GM19395 (cell line): Measurements from ENCODE around the gene RTKN2.
A peak's percentile ranks its signal among the peaks of the same experiment; 100 is the strongest.
"Not testable (repeated sequence)": the region's sequence is repeated elsewhere in the genome, so short reads cannot be mapped to it uniquely, and the experiment has no call there.

Source experiments
- ATAC-seq: cut with Tn5 transposase; IDR thresholded peaks from one replicate; pipeline ENCODE4 v1.9.1; 2021; ENCODE audit warnings: mild to moderate bottlenecking, moderate library complexity; ENCODE audit not compliant: unreplicated experiment

Gene RTKN2

DNA sequence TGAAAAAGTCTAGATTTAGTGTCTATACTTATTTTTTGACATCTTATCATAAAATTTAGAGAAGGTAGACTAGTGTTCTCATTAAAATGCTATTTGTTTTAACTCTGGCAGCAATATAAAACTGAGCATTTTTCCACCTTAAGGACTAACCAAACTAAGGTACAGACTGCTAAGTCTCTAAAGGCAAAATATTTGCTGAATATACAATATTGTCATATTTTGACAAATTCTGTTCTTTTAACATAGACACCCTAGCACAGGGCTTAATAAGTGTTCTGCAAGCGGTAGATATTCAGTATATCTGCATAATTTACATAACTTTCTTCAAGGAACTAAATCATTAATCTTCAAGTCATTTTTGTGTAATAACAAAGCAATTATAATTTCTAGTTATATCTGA, 8.6 kb downstream of the RTKN2 start:
- ATAC-seq, result no peak

GRCh38 chr10:62259456-62259855, 9.2 kb downstream of the RTKN2 start:
- no peak for ATAC-seq

GRCh38 chr10:62258926-62259325, 9.7 kb downstream of the RTKN2 start:
- no peak for ATAC-seq

DNA sequence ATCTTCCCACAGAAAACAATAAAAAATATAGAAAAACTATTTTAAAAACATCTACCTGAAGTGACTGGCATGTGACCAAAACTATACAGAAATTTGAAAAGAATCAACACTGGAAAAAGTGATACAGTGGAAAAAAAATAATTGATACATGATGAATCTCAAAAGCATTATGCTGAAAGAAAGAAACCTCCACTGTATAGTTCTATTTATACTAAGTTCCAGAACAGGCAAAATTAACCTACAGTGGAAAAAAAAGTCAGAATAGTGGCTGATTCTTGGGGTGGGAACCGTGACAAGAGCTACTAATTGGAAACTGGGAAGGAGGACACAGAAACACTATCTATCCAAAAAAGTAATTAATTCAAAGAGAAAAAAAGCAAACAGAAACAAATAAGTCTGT, 14.9 kb downstream of the RTKN2 start:
- ATAC-seq, result no peak

GRCh38 chr10:62252051-62252450, 16.6 kb downstream of the RTKN2 start:
- ATAC-seq, result no peak

GRCh38 chr10:62250594-62251198, 17.9 kb downstream of the RTKN2 start:
- ATAC-seq, result no peak

DNA sequence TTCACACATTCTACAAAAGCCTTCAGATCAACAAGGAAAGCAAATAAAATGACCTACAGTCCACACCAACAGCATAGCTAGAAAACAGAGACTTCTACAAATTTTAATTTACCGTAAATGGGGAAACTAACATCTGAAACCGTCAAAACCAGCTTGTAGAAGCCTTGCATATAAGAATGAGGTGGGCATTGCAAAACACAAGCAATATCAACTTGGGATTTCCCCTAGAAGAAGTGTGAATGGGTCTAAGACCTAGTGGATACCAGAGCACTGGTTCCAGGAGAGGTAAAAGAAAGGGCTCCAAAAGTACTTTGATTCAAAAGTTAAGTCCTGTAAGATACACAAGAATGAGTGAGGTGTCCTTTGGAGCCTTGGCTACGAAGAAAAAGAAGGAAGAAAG, 18.7 kb downstream of the RTKN2 start:
- no peak for ATAC-seq

DNA sequence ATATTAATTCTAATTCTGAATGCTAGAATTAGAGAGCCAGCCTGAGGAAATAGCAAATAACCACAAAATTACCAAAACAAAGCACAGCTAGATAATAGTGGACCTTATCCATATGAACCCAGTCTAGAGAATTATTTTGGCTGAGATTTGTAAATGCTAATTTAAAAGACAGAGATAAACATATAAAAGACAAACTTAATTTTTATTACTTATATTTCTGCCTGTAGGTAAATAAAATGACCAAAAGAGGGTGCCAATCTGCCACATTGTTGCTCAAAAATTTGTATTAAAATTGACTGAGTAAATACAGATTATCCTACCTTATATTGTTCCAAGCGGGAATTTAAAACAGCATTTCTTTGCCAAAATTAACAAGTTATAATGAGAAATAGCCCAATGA, 20.2 kb downstream of the RTKN2 start:
- no peak for ATAC-seq

GRCh38 chr10:62244785-62245467, 23.7 kb downstream of the RTKN2 start:
- peak; percentile 53 for ATAC-seq

GRCh38 chr10:62244088-62244487, 24.6 kb downstream of the RTKN2 start:
- ATAC-seq, result no peak

- ATAC-seq, result peak; percentile 53
These were observed 25.0 kb downstream of the RTKN2 start for GRCh38 chr10:62243647-62243997.

DNA sequence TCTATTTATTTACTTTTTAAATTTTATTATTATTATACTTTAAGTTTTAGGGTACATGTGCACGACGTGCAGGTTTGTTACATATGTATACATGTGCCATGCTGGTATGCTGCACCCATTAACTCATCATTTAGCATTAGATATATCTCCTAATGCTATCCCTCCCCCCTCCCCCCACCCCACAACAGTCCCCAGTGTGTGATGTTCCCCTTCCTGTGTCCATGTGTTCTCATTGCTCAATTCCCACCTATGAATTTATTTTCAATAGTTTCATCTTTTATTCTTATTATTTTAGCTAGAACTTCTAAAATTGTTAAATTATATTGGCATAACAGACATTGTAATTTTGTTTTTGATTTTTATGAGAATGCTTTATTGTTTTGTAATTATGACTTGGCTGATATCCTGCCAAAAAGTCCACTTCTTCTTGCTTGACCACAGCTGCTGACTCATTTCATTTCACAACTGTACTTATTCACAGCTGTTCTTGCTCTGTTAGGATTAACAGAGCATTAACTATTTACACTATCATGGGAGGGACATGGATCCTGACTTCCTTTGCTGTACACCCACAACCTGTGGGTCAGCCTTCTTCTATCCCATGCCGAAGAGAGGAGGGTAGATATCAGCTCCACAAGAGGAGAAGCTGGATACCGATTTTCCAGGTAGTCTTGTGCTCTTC, 25.5 kb downstream of the RTKN2 start:
- peak; percentile 93 for ATAC-seq

DNA sequence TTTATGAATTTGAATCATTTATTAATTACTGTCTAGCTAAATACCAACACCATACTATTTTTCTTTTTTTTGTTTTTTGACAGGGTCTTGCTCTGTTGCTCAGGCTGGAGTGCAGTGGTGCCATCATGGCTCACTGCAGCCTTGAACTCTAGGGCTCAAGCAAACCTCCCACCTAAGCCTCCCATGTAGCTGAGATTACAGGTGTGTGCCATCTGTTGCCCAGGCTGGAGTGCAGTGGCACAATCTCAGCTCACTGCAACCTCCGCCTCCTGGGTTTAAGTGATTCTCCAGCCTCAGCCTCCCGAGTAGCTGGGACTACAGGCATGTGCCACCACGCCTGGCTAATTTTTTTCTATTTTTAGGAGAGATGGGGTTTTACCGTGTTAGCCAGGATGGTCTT, 27.1 kb downstream of the RTKN2 start:
- not testable (repeated sequence) for ATAC-seq

- no peak for ATAC-seq
These were observed 28.6 kb downstream of the RTKN2 start for GRCh38 chr10:62239994-62240393.

GRCh38 chr10:62238880-62239279, 29.8 kb downstream of the RTKN2 start:
- ATAC-seq, result no peak

- ATAC-seq, result no peak
These were observed 30.7 kb downstream of the RTKN2 start for GRCh38 chr10:62237966-62238365.

- no peak for ATAC-seq
These were observed 31.1 kb downstream of the RTKN2 start for GRCh38 chr10:62237506-62237905.

DNA sequence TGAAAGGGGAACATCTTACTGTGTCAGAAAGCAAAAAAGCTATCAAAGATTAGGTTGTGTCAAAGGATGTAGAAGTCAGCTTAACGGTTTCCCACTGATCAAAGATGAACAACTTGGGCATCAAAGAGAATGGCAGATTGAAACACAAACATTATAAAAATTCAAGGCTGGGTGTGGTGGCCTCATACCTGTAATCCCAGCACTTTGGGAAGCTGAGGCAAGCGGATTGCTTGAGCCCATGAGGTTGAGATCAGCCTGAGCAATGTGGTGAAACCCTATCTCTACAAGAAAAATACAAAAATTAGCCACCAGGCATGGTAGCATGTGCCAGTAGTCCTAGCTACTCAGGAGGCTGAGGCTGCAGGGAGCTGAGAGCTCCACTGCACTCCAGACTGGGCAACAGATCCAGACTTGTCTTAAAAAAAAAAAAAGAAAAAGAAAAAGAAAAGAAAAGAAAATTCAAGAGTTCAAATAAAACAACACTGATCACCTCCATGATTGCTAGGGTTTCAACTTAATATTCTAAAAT, 34.5 kb downstream of the RTKN2 start:
- ATAC-seq, result no peak

GRCh38 chr10:62233356-62234076, 35.1 kb downstream of the RTKN2 start:
- ATAC-seq, result no peak

GRCh38 chr10:62231805-62232204, 36.8 kb downstream of the RTKN2 start:
- ATAC-seq, result no peak

DNA sequence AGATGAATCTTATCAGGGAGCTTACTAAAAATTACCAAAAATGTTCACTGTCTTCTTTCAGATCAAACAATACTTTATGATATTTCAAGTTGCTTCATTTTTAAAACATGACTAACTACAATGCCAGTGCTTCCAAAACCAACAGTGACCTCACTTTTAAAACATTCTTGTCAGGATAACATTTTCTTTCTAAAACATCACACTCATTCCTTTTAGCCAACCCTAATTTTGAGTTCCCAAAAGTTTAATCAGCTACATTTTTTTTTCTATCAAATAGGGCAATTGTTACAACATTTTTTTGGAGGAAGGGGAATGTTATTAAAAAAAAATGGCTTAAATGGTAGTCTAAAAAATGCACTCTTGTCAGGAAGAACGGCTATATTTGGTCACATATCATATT, 37.3 kb downstream of the RTKN2 start:
- ATAC-seq, result no peak
